Measurements from ENCODE around the gene CDH8. TPM values are rescaled to one million over a fixed set of nuclear protein-coding genes. Genes with fewer than 3 reads are reported as not detected.
A peak's percentile ranks its signal among the peaks of the same experiment; 100 is the strongest.
"Not testable (repeated sequence)": the region's sequence is repeated elsewhere in the genome, so short reads cannot be mapped to it uniquely, and the experiment has no call there.

CDH8 gene
- polyA plus RNA-seq, 3 donors = 4.1 to 4.9 (median 4.7) TPM

DNA sequence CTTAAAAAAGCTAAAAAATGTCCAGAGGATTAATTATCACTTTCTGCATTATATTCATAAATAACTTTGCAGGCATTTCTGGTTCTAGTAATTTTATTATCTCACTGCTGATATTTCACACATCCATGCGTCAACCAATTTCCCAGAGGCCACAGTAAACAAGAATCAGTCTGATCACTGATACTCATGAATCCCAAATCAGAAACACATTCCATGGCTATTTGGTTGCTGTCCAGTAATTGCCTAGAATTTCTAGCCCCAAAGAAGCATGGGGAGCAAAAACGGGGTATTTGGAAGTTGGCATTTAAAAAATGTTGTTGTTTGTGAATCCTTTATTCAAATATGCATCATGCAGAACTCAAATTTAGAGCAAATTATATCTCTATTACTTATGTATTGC is 244.8 kb downstream of the CDH8 start:
- no peak for DNase-seq

GRCh38 chr16:61781855-61782254 is 254.4 kb downstream of the CDH8 start:
- DNase-seq = not testable (repeated sequence)

DNA sequence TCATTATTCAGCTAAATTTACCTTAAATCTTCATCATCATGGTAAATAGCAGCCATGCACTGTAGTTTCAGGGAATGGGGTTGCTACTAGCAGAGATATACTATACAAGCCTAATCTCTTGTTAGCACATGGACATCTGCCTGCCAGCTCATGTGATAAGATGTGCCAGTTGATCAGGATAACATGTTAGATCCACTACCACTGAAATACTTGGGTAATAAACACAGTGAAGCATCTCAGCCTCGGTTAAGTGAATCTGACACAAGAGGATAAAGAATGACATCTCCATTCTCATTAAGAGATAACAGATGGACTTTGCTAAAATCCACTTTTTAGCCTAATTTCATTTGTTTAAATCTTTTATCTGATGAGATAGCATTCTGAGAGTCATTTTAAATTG is 256.1 kb downstream of the CDH8 start:
- no peak for DNase-seq

- no peak for DNase-seq
Measured at GRCh38 chr16:61770301-61770700, 265.9 kb downstream of the CDH8 start.

GRCh38 chr16:61763991-61764390 is 272.2 kb downstream of the CDH8 start:
- no peak for DNase-seq

GRCh38 chr16:61763013-61763412 is 273.2 kb downstream of the CDH8 start:
- no peak for DNase-seq

GRCh38 chr16:61730997-61731396 is 305.2 kb downstream of the CDH8 start:
- DNase-seq = no peak

GRCh38 chr16:61726701-61727100 is 309.5 kb downstream of the CDH8 start:
- no peak for DNase-seq

DNA sequence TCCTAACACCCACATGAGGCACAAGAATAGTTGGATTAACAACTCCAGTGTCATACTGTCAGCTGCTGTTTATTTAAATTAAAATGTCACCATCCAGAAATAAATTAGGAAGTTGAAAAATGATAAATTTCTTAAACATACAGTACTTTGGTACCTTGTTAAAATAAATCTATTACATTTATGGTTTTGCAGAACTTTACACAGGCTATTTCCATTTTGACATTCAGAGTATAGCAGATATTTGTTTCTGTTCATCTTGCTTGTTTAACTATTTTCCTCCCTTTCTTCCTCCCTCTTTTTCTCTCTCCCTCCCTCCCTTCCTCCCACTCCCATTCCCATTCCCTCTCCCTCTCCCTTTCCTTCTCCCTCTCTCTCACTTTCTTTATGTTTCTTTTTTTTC is 310.1 kb downstream of the CDH8 start:
- no peak for DNase-seq

DNA sequence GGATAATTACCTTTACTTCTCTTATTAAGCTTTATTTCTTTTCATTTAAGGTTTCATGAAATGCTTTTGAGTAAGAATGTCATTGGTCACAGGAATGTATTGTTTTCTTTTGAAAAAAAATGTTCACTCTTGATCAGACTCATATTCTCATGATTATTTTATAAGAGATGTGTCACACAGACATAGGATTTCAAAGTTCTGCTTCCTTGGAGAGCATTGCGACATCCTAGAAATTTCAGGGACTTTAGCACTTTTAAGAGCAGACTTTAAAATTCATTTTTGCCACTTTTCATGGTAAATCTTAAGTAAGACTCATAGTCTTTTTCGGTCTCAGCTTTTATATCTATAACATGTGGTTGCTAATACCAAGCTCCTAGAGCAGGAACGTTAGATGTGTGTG is 314.7 kb downstream of the CDH8 start:
- DNase-seq = no peak

DNA sequence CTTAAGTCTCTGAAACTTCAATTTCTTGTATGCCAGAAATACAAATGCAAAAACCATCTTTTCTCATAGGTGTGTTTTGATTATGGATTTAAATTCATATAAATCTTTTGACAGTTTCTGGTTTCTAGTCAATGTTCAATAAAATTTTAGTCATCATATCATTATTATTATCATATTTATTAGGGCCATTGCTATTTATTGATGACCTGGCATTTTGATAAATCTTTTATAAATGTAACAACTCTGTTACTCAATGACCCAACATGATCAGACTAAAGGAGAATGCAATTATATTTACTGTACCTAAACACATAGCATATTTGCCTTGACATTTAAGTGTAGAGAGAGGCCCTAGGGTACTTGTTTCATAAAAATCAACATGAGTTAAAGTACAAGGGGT is 320.8 kb downstream of the CDH8 start:
- DNase-seq = no peak

DNA sequence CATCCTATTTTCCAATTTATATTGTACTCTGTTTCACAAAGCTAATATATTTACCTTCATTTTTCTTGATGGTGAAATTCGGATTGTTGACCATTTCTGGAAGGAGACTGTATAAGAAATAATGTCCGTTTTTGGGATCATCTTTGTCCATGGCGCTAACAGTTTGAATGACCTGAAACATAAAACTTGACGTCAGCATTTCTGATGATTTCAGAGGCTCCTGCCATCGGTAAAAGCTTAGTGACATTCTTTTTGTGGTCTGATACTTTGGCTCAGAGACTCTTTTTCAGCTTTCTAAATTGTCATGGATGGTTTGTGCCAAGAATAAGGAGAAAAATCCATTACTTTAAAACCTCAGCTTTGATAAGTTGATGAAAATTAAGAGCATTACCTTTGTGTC is 322.5 kb downstream of the CDH8 start:
- DNase-seq = no peak

GRCh38 chr16:61699640-61700039 is 336.6 kb downstream of the CDH8 start:
- not testable (repeated sequence) for DNase-seq

DNA sequence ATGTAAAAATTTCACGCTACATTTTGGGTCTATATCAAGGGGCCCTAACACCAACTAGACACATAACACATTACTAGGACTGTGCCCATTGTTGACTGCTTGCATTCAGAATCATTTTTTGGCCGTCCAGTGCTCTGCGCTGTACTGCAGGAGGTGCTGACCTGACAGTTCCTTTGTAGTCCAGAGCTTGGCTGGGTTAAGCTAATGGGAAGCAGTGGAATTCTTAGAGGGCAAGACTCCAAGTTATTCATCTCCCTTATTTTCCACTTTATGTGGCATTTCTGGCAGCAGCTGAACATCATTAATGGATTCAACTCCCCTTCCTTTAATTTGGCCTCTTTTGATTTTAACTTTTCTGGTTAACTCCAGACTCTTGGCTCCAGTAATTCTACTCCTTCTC is 351.7 kb downstream of the CDH8 start:
- peak; percentile 22 for DNase-seq

DNA sequence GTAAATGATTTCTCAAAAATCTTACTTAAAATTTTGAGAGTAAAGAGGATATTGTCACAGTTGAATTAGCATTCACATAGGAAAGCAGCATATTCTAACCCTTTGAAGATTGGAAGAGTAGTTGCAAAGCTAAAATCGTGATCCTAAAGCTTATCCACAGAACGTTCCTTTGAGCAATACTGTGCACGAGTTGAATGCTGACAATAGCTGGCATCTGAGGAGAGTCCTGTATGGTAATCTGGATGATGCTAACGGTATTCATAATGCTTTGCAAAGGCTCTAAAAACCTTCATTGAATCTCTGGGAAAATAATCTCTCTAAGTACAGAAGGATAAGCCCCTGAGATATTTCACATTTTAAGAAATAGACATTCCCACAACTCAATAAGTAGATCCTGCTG is 354.6 kb downstream of the CDH8 start:
- DNase-seq = no peak

DNA sequence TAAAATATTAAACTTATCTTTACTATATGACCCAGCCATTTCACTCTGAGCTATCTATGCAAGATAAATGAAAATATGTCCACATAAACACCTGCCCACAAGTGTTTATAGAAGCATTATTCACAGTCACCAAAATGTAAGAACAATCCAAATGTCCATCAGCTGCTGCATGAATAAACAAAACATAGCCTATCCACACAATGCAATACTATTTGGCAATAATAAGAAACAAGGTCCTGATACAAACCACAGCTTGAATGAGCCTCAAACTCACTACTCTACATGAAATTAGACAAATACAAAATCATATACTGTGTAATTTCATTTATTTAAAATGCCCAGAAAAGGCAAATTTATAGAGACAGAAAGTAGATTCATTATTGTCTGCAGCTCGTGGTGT is 355.1 kb downstream of the CDH8 start:
- no peak for DNase-seq

DNA sequence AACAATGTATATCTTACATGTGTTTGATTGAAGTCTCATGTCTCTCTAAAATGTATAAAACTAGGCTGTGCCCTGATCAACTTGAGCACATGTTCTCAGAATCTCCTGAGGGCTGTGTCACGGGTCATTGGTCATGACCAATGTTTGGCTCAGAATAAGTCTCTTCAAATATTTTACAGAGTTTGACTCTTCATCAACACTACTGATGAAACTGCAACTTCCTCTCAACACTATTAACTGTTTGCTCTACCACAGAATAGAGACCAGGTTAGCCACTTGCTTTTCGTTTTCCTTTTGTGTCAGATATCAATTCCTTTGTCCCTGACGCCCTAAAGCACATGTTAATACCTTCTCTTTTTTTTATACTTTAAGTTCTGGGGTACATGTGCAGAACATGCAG is 358.1 kb downstream of the CDH8 start:
- no peak for DNase-seq

- DNase-seq = no peak
Measured at GRCh38 chr16:61677776-61678175, 358.5 kb downstream of the CDH8 start.

DNA sequence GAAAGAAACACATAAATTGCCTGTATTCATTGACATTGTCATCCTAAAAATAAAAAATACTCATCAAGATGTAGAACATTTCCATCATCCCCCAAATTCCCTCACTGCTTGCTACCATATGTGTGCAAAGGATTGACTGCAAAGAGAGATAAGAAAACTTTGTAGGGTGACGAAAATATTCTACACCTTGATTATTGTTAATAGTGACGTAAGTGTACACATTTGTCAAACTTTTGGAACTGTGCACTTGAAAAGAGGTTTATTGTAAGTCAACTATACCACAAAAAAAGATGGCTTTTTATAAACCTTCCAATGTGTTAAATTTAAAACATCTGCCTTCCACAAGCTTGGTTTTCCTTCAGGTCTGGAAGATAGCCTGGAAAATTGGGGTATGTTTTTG is 359.5 kb downstream of the CDH8 start:
- no peak for DNase-seq

DNA sequence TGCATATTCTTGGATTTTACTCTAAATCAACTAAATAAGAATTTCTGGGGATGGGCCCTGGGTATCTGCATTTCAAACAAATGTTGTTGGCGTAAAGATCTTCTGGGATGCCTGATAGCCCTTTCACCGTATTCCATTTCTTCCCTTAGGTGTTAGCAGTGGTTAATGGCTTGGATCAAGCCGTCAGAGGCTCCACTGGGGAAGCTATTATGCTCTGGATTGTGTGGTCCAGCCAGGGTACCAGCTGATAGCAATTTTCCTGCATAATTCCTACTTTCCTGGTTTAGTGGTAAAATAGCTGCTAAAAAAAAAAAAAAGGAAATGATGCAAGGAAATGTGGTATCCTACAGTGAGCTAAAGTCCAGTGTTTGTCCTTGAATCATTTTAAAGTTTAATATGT is 365.1 kb downstream of the CDH8 start:
- DNase-seq = no peak

GRCh38 chr16:61665512-61665911 is 370.7 kb downstream of the CDH8 start:
- no peak for DNase-seq

DNA sequence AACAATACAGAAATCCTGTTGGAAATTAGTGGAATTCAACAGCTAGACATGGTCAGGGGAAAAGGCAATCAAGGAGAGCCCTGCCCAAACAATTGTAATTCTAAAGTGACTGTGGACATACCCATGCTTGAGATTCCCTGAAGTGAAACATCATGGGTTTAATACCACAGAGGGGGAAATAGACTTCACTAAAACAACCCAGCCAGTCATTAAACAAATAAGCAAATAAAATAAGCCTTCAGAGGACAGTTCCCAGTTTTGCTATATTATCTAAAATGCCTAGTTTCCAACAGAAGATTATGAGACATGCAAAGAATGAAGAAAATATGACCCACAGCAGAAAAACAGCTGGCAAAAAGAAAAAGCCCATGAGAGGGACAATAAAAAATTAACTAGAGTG is 376.3 kb downstream of the CDH8 start:
- DNase-seq = no peak

- no peak for DNase-seq
Measured at GRCh38 chr16:61654962-61655361, 381.3 kb downstream of the CDH8 start.

DNA sequence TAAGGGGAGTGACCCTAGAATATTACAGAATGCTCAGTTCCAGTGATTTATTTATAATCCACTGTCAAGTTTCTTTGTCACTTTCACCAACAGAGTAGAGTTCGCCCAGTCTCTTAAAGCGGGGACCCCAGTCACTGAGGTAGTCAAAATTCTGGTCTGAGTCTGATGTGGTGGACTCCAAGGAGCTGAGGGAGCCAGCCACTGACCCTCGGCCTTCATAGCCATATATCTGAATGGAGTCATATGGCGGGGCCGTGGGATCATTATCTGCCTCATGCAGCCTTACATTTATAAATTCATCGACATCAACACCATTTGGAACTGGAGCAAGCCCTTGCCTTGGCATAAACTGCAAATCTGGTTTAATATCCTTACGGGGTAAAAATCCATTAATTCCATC is 382.7 kb downstream of the CDH8 start:
- DNase-seq = no peak

- DNase-seq = no peak
Measured at GRCh38 chr16:61645561-61645960, 390.7 kb downstream of the CDH8 start.

Data from renal pelvis (tissue), 4 donors.